Epidermal melanocyte (primary cell): Measurements from ENCODE around the gene LRP11.
A peak's percentile ranks its signal among the peaks of the same experiment; 100 is the strongest.
"Not testable (repeated sequence)": the region's sequence is repeated elsewhere in the genome, so short reads cannot be mapped to it uniquely, and the experiment has no call there.

Source experiments
- DNase-seq: peaks from one replicate; pipeline ENCODE4 v3.0.0; 2011; ENCODE audit warnings: low spot score; ENCODE audit not compliant: insufficient read length

The LRP11 gene

DNA sequence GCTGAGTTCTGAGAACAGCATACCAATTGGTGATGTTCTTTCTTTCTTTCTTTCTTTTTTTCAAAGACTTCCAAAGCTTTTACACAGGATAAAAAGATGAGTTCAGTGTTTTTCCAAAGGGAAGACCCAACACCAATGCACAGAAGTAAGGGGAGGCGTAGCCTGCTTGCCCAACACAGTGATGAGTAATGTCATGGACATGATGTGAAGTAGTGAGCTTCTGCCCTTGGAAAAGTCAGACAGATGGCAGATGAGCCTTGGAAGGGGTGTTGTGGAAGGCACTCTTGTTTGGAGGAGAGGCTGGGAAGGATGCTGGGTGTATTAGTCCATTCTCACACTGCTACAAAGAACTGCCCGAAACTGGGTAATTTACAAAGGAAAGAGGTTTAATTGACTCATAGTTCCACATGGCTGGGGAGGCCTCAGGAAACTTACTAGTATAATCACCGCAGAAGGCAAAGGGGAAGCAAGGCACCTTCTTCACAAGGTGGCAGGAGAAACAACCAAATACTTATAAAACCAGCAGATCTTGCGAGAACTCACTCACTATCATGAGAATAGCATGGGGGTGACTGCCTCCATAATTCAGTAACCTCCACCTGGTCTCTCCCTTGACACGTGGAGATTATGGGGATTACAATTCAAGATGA lies 12.6 kb downstream of the LRP11 start:
- DNase-seq = no peak

DNA sequence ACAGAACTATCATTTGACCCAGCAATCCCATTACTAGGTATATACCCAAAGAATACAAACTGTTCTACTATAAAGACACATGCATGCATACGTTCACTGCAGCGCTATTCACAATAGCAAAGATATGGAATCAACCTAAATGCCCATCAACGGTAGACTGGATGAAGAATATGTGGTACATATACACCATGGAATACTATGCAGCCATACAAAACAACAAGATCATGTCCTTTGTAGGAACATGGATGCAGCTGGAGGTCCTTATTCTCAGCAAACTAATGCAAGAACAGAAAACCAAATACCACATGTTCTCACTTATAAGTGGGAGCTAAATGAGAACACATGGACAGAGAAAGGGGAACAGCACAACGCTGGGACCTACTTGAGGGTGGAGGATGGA lies 15.8 kb downstream of the LRP11 start:
- DNase-seq = not testable (repeated sequence)

DNA sequence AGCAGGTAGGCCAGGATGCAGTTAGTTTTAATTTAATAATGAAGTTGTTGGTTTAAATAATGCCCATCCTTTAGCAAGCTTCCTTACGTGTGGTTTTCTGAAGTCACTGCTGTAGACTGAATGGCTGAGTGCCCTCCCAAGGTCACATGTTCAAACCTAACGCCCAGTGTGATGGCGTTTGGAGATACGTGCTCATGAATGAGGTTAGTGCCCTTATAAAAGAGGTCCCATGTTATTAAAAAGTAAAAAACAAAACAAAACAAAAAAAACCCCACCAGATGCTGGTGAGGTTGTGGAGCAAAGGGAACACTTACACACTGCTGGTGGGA lies 16.3 kb downstream of the LRP11 start:
- no peak for DNase-seq

DNA sequence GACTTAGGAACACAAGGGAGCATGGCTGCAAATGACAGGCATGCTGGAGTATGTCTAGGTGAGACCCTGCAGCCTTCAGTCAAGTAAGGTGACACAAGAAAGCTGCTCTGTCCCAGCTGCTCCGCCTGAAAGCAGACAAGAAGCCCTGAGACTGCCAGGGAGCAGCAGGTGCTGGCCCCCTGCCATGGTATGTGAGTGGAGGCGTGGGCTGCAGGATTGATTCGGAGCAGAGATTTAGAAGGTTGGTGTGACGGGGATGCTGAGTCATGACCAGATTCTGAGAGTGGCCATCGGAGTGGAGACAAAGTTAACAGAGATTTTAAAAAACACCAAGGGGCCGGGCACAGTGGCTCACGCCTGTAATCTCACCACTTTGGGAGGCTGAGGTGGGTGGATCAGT lies 17.8 kb downstream of the LRP11 start:
- DNase-seq = no peak

DNA sequence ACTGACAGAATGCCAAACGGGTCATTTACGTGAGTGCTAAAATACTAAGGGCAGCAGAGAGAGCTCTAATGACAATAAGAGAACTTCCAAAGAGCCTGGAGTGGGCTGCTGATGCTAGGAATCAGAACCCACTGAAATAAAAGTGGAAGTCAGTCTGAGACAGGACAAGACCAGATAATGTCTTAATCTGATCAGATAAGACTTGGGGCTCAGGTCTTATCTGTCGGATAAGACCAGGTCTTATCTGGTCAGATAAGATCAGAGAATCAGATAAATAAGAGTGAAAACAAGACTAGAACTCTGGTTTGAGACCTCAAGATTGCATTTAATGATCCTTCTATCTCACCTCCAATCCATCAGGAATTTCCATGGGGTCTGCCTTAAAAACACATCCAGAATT lies 18.6 kb downstream of the LRP11 start:
- DNase-seq = no peak

DNA sequence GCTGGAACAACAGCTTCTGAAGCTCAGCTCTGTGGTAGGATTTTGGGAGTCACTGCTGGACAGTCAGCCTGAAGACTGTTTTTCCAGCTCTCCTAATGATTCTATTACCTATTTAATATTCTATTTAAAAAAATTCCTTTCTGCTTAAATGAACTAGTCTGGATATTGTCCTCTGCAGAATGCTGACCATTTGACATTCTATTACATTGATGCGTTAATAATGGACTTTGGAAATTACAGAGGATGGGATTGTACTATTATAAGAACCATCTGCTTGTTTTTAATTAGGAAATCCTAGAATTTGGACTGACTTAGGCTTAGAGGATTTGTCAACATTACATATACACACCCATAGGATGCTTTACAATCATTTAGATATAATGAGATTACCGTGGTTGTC lies 19.7 kb downstream of the LRP11 start:
- no peak for DNase-seq

DNA sequence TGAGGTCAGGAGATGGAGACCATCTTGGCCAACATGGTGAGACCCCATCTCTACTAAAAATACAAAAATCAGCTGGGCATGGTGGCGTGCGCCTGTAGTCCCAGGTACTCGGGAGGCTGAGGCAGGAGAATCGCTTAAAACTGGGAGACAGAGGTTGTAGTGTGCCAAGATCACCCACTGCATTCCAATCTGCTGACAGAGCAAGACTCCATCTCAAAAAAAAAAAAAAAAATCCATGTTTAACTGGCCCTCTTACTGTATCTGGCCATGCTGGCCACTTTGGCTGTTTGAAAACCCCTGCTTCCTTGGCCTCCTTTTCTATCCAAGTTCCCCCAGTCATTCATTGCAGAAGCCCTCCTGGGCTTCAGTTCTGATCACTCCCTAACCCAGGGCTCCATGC lies 20.1 kb downstream of the LRP11 start:
- DNase-seq = not testable (repeated sequence)

DNA sequence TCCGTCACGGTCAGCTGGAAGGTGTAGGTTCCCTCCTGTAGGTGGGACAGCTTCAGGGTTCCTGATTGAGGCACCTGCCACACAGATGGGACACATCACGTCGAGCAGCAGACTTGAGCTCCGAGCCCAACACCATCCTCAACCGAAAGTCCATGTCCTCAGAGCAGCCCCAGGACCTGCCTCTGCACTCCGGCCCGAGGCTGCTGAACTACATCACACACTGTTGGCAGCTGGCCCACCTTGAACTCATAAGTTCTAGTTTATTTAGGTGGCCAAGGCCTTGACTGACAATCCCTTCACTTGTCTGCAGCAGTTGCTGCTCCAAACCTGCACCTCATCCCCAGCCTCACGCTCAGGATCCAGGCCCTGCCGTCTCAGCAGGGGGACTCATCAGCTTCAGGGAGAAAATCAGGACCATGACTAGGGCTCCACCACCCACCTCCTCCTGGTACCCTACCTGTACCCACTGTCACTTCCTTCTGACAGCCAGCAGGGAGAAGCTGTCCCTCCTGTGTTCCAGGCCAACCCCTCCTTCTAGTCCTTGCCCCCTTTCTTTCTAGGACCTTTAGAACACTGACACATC lies 21.0 kb downstream of the LRP11 start:
- no peak for DNase-seq

DNA sequence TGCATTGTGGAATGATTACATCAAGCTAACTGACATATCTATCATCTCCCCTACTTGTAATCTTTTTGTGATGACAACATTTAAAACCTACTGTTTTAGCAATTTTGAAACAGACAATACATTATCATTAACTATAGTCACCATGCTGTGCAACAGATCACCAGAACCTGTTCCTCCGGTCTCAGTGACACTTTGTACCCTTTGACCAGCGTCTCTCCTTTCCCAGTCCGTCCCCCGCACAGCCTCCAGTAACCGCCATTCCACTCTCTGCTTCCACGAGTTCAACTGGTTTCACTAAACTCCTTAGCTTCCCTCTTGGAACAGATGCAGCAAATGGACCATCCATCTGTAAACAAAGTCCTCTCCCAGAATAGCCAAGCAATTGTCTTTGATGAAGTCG lies 21.8 kb downstream of the LRP11 start:
- no peak for DNase-seq

DNA sequence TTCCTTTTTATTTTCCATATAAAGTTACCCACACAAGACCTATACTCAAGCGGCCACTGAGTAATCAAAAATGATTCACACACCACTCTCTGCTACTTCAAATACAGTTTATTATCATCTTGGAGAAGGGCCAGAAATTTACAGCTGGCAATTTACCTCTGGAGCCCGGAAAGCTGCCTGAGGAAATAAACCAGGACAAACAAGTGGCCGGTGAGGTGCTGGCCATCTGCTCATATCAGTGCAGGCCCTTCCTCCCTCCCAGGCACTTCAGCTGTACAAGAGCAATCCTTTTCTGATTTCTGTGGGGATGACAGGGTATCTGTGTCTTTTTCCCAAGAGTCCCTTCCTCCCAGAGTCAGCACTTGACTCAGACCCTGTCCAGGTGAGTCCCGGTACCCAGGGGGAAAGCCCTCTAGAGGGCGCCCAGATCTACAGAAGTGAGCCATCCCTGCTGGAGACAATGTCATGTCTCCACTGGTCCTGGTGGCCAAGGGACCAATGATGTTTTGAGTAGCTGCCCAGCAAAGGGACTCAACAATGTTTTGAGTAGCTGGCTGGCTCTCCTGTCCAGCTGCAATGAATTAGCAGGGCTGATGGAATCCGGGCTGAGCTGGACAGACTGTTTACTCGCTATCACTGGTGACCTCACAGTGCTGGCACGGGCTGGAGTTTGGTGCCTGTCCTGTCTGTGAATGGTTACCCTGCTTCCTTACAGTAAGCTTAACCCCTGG lies 23.6 kb downstream of the LRP11 start:
- DNase-seq = peak; percentile 24

DNA sequence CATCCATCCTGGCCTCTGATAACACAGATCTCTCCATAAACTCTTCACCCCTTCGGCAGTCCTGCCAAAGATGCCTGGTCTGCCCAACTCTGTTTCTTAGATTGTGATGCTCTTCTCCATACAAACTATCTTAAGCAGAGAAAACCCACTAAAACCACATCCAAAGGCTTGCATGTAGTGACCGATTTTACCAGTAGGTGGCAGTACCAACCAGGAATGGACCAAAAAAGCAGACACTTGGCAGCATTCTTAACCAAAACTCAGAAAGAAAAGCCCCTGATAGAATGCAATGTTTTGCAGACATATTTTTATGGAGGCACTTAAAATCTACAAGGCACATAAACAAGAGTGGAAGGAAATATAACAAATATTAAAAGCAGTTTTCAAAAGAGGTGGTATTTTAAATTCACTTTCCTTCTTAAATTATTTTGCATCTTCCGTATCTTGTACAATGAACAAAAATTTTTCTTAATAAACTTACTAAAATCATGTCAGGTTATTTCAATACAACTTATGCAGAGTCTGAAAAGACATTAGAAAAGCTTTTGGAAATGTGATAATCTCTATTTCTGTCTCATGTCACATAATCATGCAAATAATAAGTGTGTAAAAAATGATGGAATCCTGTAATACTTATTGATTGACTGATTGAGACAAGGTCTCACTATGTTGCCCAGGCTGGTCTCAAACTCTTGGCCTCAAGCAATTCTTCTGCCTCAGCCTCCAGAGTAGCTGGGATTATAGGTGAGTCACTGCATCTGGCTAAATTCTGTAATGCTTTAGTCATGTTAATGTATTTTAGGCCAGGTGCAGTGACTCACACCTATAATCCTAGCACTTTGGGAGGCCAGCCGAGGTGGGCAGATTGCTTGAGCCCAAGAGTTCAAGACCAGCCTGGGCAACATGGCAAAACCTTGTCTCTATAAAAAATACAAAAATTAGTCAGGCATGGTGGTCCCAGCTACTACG lies 29.4 kb downstream of the LRP11 start:
- peak; percentile 35 for DNase-seq

DNA sequence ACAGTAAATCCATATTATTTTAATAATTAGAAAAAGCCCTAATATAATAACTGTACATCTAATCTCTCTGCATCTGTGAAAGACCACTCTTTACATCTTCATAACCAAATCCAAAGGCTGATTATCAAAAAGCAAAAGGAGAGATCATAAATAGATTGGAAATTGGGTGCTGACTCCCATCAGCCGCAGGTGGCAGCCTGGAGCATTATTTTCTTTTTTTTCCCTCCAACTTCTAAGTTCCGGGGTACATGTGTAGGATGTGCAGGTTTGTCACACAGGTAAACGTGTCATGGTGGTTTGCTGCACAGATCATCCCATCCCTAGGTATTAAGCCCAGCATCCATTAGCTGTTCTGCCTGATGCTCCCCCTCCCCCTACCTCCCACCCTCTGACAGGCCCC lies 30.5 kb downstream of the LRP11 start:
- no peak for DNase-seq

DNA sequence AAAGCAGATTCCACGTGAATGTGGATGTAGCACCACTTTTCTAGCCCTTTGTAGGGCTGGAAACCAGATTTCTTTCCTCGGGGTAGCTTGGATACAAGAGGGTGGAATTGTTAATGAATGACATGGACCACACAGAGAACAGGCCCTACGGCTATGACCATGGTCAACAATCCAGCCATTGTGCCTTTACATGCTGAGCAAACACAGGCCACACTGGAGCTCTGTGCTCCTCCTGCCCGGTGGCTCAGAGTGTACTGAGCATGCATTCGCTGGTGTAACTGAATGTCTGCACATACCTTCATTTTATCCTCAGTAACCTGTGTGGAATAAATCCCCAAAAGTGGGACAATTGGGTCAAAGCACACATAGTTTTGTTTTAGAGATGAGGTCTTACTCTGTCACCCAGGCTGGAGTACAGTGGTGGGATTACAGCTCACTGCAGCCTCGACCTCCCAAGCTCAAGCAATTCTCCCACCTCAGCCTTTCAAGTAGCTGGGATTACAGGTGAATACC lies 32.8 kb downstream of the LRP11 start:
- peak; percentile 58 for DNase-seq

DNA sequence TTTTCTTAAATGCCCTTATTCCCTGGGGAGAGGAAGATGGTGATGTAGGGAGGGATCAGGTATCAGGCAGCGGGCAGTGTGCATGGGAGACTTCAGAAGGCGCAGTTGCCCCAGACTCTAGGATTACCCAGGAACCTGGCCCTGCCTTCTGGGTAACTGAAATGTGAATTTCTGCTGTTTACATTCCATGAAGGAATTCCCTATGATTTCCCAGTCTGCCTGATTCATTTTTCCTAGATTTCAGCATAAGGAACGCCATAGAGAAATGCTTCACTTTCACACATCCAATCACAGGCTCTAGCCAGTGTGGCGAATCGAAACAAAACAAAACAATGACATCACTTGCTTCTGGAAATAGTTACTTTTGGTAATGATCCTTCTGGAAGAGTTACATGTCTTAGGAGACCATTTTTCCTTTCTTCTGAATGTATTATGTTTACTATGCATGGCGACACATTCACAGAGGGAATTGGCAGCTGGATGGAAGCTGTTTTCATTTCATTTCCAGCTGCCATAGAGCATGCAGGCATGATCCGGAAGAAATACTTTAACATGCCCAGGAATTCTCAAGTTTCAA lies 33.3 kb downstream of the LRP11 start:
- peak; percentile 19 for DNase-seq

DNA sequence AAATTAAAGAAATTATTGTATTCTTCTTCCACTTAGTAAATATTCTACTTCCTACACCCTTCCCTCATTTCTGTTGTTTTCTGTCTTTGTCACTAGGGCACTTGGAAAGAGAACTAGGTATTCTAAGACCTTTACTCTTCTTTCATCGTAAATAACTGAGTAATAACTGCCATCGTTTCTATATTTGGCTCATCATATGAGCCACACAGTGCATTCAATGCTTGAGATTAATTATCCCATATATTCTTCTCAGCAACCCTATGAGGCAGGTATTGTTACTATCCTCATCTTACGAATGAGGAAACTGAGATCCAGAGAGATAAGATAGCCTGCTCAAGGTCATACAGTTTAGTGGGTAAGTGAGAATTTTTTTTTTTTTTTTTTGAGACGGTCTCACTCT lies 38.9 kb downstream of the LRP11 start:
- DNase-seq = no peak

DNA sequence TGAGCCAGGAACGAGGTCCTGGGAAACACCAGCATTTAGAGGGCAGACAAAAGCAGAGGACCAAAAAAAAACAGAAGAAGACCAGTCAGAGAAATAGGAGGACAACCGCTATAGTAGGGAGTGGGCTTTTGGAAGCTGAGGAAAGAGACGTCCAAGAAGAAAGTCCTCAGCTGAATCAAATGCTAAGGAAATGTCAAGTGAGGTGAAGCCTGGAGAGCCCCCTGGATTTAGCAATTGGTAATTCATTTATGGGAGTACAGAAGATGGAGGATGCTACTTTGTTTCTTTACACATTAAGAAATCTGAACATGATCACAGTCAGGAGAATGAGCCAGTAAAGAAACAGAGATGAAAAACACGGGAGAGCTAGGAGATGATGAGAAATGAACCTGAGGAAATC lies 41.1 kb downstream of the LRP11 start:
- no peak for DNase-seq

DNA sequence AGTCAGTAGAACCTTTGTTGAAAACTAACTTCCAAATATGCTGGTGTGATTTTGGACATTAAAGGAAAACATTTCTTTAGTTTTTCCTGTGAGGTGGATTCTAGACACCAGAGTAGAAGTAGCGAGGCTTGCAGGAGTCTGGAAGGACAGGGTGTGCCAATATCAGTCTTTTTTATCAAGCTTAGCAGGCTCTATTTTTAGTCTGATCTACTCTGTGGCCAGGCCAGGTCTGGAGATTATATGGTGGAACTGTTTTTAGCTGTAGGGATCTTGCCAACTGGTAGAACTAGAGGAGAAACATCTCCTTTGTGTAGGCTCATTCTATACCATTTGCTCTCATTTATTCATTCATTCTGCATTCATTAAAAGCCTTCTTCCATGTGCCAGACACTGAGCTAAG lies 42.7 kb downstream of the LRP11 start:
- no peak for DNase-seq

DNA sequence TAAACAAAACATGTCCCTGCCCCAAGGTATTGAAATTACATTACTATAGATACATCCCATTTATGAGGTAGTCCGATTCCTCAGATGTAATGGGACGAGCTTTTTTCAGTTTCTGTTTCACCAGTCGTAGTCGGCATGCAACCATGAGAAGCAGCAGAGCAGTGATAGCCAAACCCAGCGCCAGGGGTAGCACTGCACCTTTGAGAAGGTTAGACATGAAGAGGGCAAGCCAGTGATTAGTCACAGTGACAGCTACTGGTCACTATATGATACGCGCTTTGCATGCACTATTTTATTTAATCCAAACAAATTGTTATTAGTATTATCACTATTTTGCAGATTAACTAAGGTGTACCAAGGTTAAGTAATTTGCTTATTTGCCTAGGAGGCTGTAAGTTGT lies 43.7 kb downstream of the LRP11 start:
- DNase-seq = no peak

DNA sequence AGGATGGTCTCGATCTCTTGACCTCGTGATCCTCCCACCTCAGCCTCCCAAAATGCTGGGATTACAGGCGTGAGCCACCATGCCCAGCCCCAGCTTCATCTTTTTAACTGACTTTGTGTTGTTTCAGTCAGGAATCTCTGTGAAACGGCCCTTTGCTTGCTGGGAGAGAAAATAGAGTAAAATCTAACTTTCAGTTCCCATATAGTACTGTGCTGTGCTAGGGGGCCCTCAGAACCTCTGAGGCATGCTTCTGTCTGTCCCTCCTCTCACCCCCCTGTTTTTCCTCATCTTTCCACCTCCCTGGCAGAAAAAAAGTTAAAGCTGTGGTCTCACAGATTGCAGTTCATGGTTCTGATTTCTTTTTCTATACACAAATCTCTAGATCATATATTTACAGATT lies 48.4 kb downstream of the LRP11 start:
- DNase-seq = no peak

DNA sequence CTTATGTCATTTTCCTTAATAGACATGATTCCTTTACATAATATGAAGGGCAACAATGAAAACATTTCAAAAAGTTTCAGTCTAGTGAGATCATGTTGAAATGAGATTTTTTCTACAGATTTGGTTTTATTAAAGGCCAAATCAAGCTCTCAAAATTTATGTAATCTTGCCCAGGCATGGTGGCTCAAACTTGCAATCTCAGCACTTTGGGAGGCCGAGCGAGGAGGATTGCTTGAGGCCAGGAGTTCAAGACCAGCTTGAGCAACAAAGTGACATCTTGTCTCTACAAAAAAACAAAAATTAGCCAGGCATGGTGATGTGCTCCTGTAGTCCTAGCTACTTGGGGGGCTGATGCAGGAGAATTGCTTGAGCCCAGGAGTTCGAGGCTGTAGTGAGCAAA lies 50.8 kb downstream of the LRP11 start:
- no peak for DNase-seq

DNA sequence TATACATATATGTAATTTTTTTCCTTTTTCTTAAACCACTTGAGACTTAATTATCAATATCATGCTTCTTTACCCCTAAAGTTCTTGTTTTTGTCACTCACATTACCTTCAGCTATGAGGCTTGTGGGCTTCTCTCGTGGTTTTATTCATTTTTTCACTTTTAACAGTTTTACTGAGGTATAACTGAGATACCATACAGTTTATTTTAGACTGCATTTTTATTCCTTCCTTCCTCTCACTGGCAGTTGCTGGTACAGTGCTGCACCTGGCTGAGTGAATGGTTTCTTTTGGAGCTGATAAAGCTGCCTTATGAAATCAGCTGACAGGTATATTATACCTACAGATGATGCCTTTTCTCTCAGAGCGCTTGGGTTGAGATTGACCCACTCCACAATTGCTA lies 54.4 kb downstream of the LRP11 start:
- no peak for DNase-seq
